Trophoblast cell (in vitro differentiated cells and primary cell): ENCODE measurements around the gene CD96.
"Not testable (repeated sequence)": the region's sequence is repeated elsewhere in the genome, so short reads cannot be mapped to it uniquely, and the experiment has no call there.

Source experiments
- DNase-seq, 2 donors: peaks; one replicate each; pipeline ENCODE4 v3.0.0-alpha.2; 2016
- H2AFZ ChIP-seq: 2 replicates; pipeline ENCODE4 v1.6.1; 2013; ENCODE audit warnings: low read length, moderate library complexity, mild to moderate bottlenecking; ENCODE audit not compliant: insufficient read depth, poor library complexity
- H2AK5ac ChIP-seq: 2 replicates; pipeline ENCODE4 v1.6.1; 2013; ENCODE audit warnings: mild to moderate bottlenecking, low read length
- H2BK120ac ChIP-seq: 2 replicates; pipeline ENCODE4 v1.6.1; 2013; ENCODE audit warnings: low read length, mild to moderate bottlenecking, moderate library complexity; ENCODE audit not compliant: insufficient read depth, poor library complexity
- H2BK12ac ChIP-seq: 2 replicates; pipeline ENCODE4 v1.6.1; 2013; ENCODE audit warnings: mild to moderate bottlenecking, low read length, moderate library complexity
- H2BK5ac ChIP-seq: 2 replicates; pipeline ENCODE4 v1.6.1; 2013; ENCODE audit warnings: low read length, low read depth, moderate library complexity, mild to moderate bottlenecking; ENCODE audit not compliant: poor library complexity
- H3K14ac ChIP-seq: 2 replicates; pipeline ENCODE4 v1.6.1; 2013; ENCODE audit warnings: mild to moderate bottlenecking, low read length
- H3K18ac ChIP-seq: 2 replicates; pipeline ENCODE4 v1.6.1; 2013; ENCODE audit warnings: mild to moderate bottlenecking, low read length
- H3K23ac ChIP-seq: 2 replicates; pipeline ENCODE4 v1.6.1; 2013; ENCODE audit warnings: low read length
- H3K27ac ChIP-seq: 2 replicates; pipeline ENCODE4 v1.5.1; 2013; ENCODE audit warnings: low read depth, mild to moderate bottlenecking, inconsistent platforms, low read length, moderate library complexity
- H3K27me3 ChIP-seq: 2 replicates; pipeline ENCODE4 v1.6.1; 2013; ENCODE audit warnings: inconsistent platforms, mild to moderate bottlenecking, low read length, moderate library complexity; ENCODE audit not compliant: insufficient read depth
- H3K36me3 ChIP-seq, 2 experiments: 1 replicate in 1 of 2; 2 replicates in 1 of 2; pipeline ENCODE4 v1.6.1; 2013; ENCODE audit warnings: low read length in 2 of 2, mild to moderate bottlenecking in 2 of 2, moderate library complexity in 1 of 2; ENCODE audit not compliant: insufficient read depth in 2 of 2, control insufficient read depth in 1 of 2
- H3K4ac ChIP-seq: 2 replicates; pipeline ENCODE4 v1.6.1; 2013; ENCODE audit warnings: low read depth, mild to moderate bottlenecking, low read length, moderate library complexity
- H3K4me1 ChIP-seq, 2 experiments: 1 replicate in 1 of 2; 2 replicates in 1 of 2; pipeline ENCODE4 v1.6.1; 2013; ENCODE audit warnings: low read length in 2 of 2, mild to moderate bottlenecking in 2 of 2, moderate library complexity in 1 of 2; ENCODE audit not compliant: insufficient read depth in 2 of 2, control insufficient read depth in 1 of 2
- H3K4me2 ChIP-seq: 2 replicates; pipeline ENCODE4 v1.6.1; 2013; ENCODE audit warnings: inconsistent platforms, mild to moderate bottlenecking, low read length, moderate library complexity
- H3K4me3 ChIP-seq: 2 replicates; pipeline ENCODE4 v1.5.1; 2013; ENCODE audit warnings: mild to moderate bottlenecking, low read depth, low read length, inconsistent platforms
- H3K79me1 ChIP-seq: one replicate; pipeline ENCODE4 v1.6.1; 2013; ENCODE audit warnings: low read length
- H3K79me2 ChIP-seq: 2 replicates; pipeline ENCODE4 v1.6.1; 2013; ENCODE audit warnings: low read length, mild to moderate bottlenecking; ENCODE audit not compliant: control insufficient read depth, insufficient read depth, poor library complexity
- H3K9ac ChIP-seq: 2 replicates; pipeline ENCODE4 v1.6.1; 2013; ENCODE audit warnings: mild to moderate bottlenecking, low read length
- H3K9me3 ChIP-seq: 2 replicates; pipeline ENCODE4 v1.6.1; 2013; ENCODE audit warnings: low read depth, mild to moderate bottlenecking, control low read depth, inconsistent platforms, low read length; ENCODE audit not compliant: insufficient read depth
- H4K12ac ChIP-seq: 2 replicates; pipeline ENCODE4 v1.6.1; 2013; ENCODE audit warnings: low read depth, mild to moderate bottlenecking, low read length, moderate library complexity
- H4K8ac ChIP-seq: 2 replicates; pipeline ENCODE4 v1.6.1; 2013; ENCODE audit warnings: low read depth, mild to moderate bottlenecking, low read length, moderate library complexity
- H4K91ac ChIP-seq: one replicate; pipeline ENCODE4 v1.6.1; 2013; ENCODE audit warnings: low read depth, mild to moderate bottlenecking, low read length, moderate library complexity
- WGBS: extraction: QIAGEN DNeasy Blood & Tissue Kit; methylation state at CpG from one replicate; pipeline ENCODE4 v1.1.7; 2013; ENCODE audit warnings: missing lambda C conversion rate; ENCODE audit not compliant: insufficient read length, insufficient coverage; ENCODE audit errors: extremely low coverage; 5-methylcytosine and 5-hydroxymethylcytosine counted together

The CD96 gene

GRCh38 chr3:111548756-111549155 is 6.8 kb downstream of the CD96 start:
- Histone ChIP-seq H2BK12ac (no peak overlapping the region), H3K36me3 (peaks cover 0 to 3% of the 10 kb centered on the region in 2 experiments), H2BK5ac (no peak overlapping the region), H4K91ac (no peak overlapping the region), H4K12ac (no peak overlapping the region), H2AFZ (no peak overlapping the region), H3K27me3 (no peaks in the 10 kb centered on the region), H3K23ac (no peak overlapping the region), H3K4me1 (no peaks in the 10 kb centered on the region), H4K8ac (no peak overlapping the region), H3K27ac (no peak overlapping the region), H3K79me2 (no peaks in the 10 kb centered on the region), H3K9ac (no peak overlapping the region), H2AK5ac (no peak overlapping the region), H3K14ac (no peak overlapping the region), H3K9me3 (no peaks in the 10 kb centered on the region), H3K4me3 (no peak overlapping the region), H3K18ac (no peak overlapping the region), H3K79me1 (peaks cover 2% of the 10 kb centered on the region), H2BK120ac (no peak overlapping the region), H3K4me2 (no peak overlapping the region), H3K4ac (no peak overlapping the region)
- no peak for DNase-seq

DNA sequence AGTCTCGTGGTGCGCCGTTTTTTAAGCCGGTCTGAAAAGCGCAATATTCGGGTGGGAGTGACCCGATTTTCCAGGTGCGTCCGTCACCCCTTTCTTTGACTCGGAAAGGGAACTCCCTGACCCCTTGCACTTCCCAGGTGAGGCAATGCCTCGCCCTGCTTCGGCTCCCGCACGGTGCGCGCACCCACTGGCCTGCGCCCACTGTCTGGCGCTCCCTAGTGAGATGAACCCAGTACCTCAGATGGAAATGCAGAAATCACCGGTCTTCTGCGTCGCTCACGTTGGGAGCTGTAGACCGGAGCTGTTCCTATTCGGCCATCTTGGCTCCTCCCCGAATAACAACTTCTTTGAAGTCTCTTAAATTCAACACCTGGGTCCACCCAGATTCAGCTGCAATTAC is 19.9 kb downstream of the CD96 start:
- not testable (repeated sequence) for H3K27me3 ChIP-seq
- peak in 1 of 2 donors; percentile 8 for DNase-seq

GRCh38 chr3:111566844-111567243 is 24.8 kb downstream of the CD96 start:
- no peaks in the 10 kb centered on the region for H3K79me1 ChIP-seq
- H3K27ac ChIP-seq = no peak overlapping the region
- H2AK5ac ChIP-seq = no peak overlapping the region
- no peaks in the 10 kb centered on the region for H3K9me3 ChIP-seq
- H2BK5ac ChIP-seq = no peak overlapping the region
- H2BK12ac ChIP-seq = no peak overlapping the region
- no CpG with 5 or more reads among the region's 2 CpGs for WGBS
- no peak overlapping the region for H3K4me3 ChIP-seq
- no peak overlapping the region for H3K4ac ChIP-seq
- H3K27me3 ChIP-seq = no peaks in the 10 kb centered on the region
- H3K4me1 ChIP-seq = no peaks in the 10 kb centered on the region
- H3K4me2 ChIP-seq = no peak overlapping the region
- H3K23ac ChIP-seq = no peak overlapping the region
- DNase-seq = no peak
- H4K12ac ChIP-seq = no peak overlapping the region
- H3K79me2 ChIP-seq = no peaks in the 10 kb centered on the region
- no peak overlapping the region for H3K9ac ChIP-seq
- H4K8ac ChIP-seq = no peak overlapping the region
- no peak overlapping the region for H4K91ac ChIP-seq
- H3K14ac ChIP-seq = no peak overlapping the region
- no peak overlapping the region for H2AFZ ChIP-seq
- no peaks in the 10 kb centered on the region for H3K36me3 ChIP-seq
- no peak overlapping the region for H3K18ac ChIP-seq
- no peak overlapping the region for H2BK120ac ChIP-seq

More for the DNA sequence above, 19.9 kb downstream of the CD96 start:
- not testable (repeated sequence) for H3K4me1 ChIP-seq, H3K4ac ChIP-seq, H3K9me3 ChIP-seq, H2BK5ac ChIP-seq, H3K9ac ChIP-seq, H4K8ac ChIP-seq, H3K14ac ChIP-seq, H3K4me2 ChIP-seq, H4K12ac ChIP-seq, H3K18ac ChIP-seq, H3K36me3 ChIP-seq, H2BK120ac ChIP-seq, H4K91ac ChIP-seq, H3K4me3 ChIP-seq, H2BK12ac ChIP-seq, H2AK5ac ChIP-seq, H3K23ac ChIP-seq, H3K79me2 ChIP-seq, H2AFZ ChIP-seq, H3K27ac ChIP-seq, H3K79me1 ChIP-seq
- WGBS = no CpG with 5 or more reads among the region's 25 CpGs

GRCh38 chr3:111568355-111568754 is 26.4 kb downstream of the CD96 start:
- no peak overlapping the region for H3K27ac ChIP-seq
- no peak overlapping the region for H3K18ac ChIP-seq

GRCh38 chr3:111568911-111569310 is 26.9 kb downstream of the CD96 start:
- H4K91ac ChIP-seq = no peak overlapping the region
- no peak overlapping the region for H3K4me3 ChIP-seq
- no peak overlapping the region for H3K23ac ChIP-seq
- H3K9me3 ChIP-seq = no peaks in the 10 kb centered on the region
- no peak overlapping the region for H3K4me2 ChIP-seq
- no peak overlapping the region for H3K9ac ChIP-seq
- H3K27ac ChIP-seq = no peak overlapping the region
- no peak overlapping the region for H2BK120ac ChIP-seq
- no peaks in the 10 kb centered on the region for H3K79me1 ChIP-seq
- no peak overlapping the region for H4K12ac ChIP-seq
- no peaks in the 10 kb centered on the region for H3K27me3 ChIP-seq
- H2AK5ac ChIP-seq = no peak overlapping the region
- H2AFZ ChIP-seq = no peak overlapping the region
- no peak overlapping the region for H2BK12ac ChIP-seq
- no peaks in the 10 kb centered on the region for H3K36me3 ChIP-seq
- no peak overlapping the region for H3K4ac ChIP-seq
- no peak overlapping the region for H2BK5ac ChIP-seq
- no peak overlapping the region for H3K18ac ChIP-seq
- H3K14ac ChIP-seq = no peak overlapping the region
- no peaks in the 10 kb centered on the region for H3K79me2 ChIP-seq
- no peak overlapping the region for H4K8ac ChIP-seq
- no peaks in the 10 kb centered on the region for H3K4me1 ChIP-seq
- DNase-seq = no peak

More at GRCh38 chr3:111568355-111568754, 26.4 kb downstream of the CD96 start:
- no peaks in the 10 kb centered on the region for H3K36me3 ChIP-seq
- no peak overlapping the region for H4K91ac ChIP-seq
- H3K14ac ChIP-seq = no peak overlapping the region
- no peak overlapping the region for H3K23ac ChIP-seq
- H2BK12ac ChIP-seq = no peak overlapping the region
- H3K9me3 ChIP-seq = no peaks in the 10 kb centered on the region
- H4K8ac ChIP-seq = no peak overlapping the region
- H3K79me1 ChIP-seq = no peaks in the 10 kb centered on the region
- WGBS = no CpG with 5 or more reads among the region's 2 CpGs
- no peak overlapping the region for H2BK5ac ChIP-seq
- H3K4me3 ChIP-seq = no peak overlapping the region
- H3K27me3 ChIP-seq = no peaks in the 10 kb centered on the region
- H3K4me2 ChIP-seq = no peak overlapping the region
- H3K9ac ChIP-seq = no peak overlapping the region
- H3K4me1 ChIP-seq = no peaks in the 10 kb centered on the region
- H3K4ac ChIP-seq = no peak overlapping the region
- no peak for DNase-seq
- H2AK5ac ChIP-seq = no peak overlapping the region
- no peak overlapping the region for H2BK120ac ChIP-seq
- no peak overlapping the region for H4K12ac ChIP-seq
- no peak overlapping the region for H2AFZ ChIP-seq
- no peaks in the 10 kb centered on the region for H3K79me2 ChIP-seq
